Nephron progenitor cell (in vitro differentiated cells): Measurements from ENCODE around the gene SRP9.
A peak's percentile ranks its signal among the peaks of the same experiment; 100 is the strongest.
"Not testable (repeated sequence)": the region's sequence is repeated elsewhere in the genome, so short reads cannot be mapped to it uniquely, and the experiment has no call there.

Experiments
- DNase-seq: peaks from one replicate; pipeline ENCODE4 v3.0.0; 2021
- H3K27ac Mint-ChIP-seq: 2 replicates; pipeline ENCODE4 v1.8.0; 2021; ENCODE audit warnings: mild to moderate bottlenecking, moderate library complexity, mixed read lengths
- H3K27me3 Mint-ChIP-seq: 2 replicates; pipeline ENCODE4 v1.8.0; 2021; ENCODE audit warnings: mild to moderate bottlenecking, low read depth, mixed read lengths; ENCODE audit not compliant: poor library complexity
- H3K36me3 Mint-ChIP-seq: 2 replicates; pipeline ENCODE4 v1.8.0; 2021; ENCODE audit warnings: low read depth, mixed read lengths
- H3K4me1 Mint-ChIP-seq: 2 replicates; pipeline ENCODE4 v1.8.0; 2021; ENCODE audit warnings: mixed read lengths
- H3K4me3 Mint-ChIP-seq: 2 replicates; pipeline ENCODE4 v1.8.0; 2021; ENCODE audit warnings: mild to moderate bottlenecking, moderate library complexity, mixed read lengths
- H3K9me3 Mint-ChIP-seq: 2 replicates; pipeline ENCODE4 v1.8.0; 2021; ENCODE audit warnings: mild to moderate bottlenecking, moderate library complexity, mixed read lengths
- TF ChIP-seq, protein P1 (sequence below): fragments of 200-600 bp; sonication (generic); IDR thresholded peaks from 2 replicates; pipeline ENCODE4 v1.5.0; 2021; ENCODE audit warnings: antibody characterized with exemption

The SRP9 gene

DNA sequence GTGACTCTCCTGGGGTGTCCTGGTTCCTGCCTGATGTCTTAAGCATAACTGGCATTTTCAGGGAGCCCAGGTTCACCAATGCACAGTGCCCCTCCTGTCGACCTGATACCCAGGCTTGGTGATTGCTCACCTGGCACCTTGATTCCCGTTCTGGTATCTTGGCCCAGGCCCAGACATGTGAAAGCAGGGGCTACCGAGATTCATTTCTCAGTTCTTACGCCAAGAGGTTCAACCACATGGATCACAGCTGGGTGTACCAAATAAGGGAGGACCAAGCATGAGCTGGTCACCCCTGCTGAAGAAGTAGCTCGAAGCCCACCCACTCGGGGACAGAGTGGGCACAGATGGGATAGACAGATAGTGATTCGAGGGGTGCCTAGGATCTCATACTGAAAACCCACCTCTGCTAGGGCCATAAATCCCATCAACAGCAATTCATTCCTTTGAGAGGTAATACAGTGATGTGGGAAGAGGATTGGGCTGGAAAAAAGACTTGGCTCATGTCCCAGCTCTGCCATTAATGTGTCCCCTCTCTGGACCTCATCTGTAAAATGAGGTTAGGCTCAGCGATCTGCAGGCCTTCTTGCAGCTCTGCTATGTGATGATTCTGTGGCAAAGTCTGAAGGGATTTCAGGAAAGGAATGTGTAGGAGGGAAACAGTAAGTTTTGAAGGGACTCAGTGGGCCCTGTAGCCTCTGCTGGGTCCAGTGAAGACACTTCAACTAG lies 35.0 kb downstream of the SRP9 start:
- Mint-ChIP-seq H3K4me3 (peak overlapping the region; percentile 12), H3K27me3 (peaks cover 4% of the 10 kb centered on the region), H3K36me3 (no peaks in the 10 kb centered on the region), H3K4me1 (peaks cover 68% of the 10 kb centered on the region), H3K27ac (peak overlapping the region; percentile 36), H3K9me3 (no peaks in the 10 kb centered on the region)
- TF ChIP-seq, protein P1, sequence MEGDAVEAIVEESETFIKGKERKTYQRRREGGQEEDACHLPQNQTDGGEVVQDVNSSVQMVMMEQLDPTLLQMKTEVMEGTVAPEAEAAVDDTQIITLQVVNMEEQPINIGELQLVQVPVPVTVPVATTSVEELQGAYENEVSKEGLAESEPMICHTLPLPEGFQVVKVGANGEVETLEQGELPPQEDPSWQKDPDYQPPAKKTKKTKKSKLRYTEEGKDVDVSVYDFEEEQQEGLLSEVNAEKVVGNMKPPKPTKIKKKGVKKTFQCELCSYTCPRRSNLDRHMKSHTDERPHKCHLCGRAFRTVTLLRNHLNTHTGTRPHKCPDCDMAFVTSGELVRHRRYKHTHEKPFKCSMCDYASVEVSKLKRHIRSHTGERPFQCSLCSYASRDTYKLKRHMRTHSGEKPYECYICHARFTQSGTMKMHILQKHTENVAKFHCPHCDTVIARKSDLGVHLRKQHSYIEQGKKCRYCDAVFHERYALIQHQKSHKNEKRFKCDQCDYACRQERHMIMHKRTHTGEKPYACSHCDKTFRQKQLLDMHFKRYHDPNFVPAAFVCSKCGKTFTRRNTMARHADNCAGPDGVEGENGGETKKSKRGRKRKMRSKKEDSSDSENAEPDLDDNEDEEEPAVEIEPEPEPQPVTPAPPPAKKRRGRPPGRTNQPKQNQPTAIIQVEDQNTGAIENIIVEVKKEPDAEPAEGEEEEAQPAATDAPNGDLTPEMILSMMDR = no peak
- DNase-seq = no peak

DNA sequence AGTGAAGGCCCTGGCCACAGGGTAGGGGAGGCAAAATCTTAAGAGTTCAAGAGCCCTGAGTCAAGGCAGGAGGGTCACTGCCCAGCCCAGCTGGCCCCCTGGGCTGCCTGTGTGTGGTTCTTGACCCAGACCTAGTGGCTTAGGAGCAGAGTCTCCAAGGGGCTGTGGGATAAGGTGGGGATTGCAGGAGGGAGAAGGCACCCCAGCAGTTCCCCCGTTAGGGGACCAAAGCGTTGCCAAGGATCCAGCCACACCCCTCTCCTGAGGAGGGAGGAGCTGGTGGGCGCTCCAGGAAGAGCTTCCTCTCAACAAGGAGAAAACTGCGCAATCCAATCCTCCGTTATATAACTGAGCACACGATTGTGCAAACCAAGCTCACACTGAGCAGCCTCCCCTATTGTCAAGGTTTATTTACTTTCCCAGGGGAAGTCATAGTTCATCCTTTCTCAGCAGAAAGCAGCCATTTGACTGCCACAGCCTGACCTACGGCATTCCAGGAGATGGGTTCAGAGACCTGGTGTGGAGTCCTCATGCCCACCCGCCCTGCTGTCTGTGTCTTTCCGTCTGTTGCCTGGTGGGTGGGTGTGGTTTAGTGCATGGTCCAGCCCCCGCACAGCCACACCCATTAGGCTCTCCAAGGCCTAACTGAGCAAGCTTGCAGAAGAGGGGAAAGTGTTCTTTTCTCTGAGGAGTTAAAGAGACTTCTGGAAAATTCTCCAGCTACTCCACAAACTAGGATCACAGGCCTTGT lies 35.8 kb downstream of the SRP9 start:
- TF ChIP-seq, protein P1 = no peak
- peak overlapping the region; percentile 88 for H3K27ac Mint-ChIP-seq
- peak overlapping the region; percentile 52 for H3K4me3 Mint-ChIP-seq
- H3K36me3 Mint-ChIP-seq = no peaks in the 10 kb centered on the region
- H3K4me1 Mint-ChIP-seq = peaks cover 75% of the 10 kb centered on the region
- H3K9me3 Mint-ChIP-seq = no peaks in the 10 kb centered on the region
- peaks cover 6% of the 10 kb centered on the region for H3K27me3 Mint-ChIP-seq
- peak; percentile 68 for DNase-seq

DNA sequence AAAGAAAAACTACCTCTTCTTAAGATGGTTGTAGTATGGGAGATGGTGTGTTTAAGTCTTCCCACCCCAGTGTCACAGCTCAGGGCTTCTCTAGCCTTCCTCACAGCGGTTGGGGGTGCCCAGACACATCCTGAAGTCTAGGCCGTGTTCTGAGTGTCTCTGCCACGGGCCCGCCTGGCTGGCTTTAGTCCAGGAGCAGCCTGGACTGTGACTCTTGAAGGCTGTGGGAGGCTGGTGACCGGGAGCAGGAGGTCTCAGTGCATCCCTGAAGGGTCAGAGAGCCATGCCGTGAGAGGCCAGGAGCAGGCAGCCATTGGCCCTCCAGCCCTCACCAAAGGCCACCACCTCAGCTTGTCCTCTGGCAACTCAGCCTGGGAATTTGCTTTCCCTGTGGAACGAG lies 36.8 kb downstream of the SRP9 start:
- H3K27me3 Mint-ChIP-seq = peaks cover 6% of the 10 kb centered on the region
- H3K27ac Mint-ChIP-seq = peak overlapping the region; percentile 59
- H3K9me3 Mint-ChIP-seq = no peaks in the 10 kb centered on the region
- no peak for DNase-seq
- TF ChIP-seq, protein P1 = no peak
- H3K4me1 Mint-ChIP-seq = peaks cover 80% of the 10 kb centered on the region
- H3K36me3 Mint-ChIP-seq = no peaks in the 10 kb centered on the region
- H3K4me3 Mint-ChIP-seq = no peak overlapping the region

DNA sequence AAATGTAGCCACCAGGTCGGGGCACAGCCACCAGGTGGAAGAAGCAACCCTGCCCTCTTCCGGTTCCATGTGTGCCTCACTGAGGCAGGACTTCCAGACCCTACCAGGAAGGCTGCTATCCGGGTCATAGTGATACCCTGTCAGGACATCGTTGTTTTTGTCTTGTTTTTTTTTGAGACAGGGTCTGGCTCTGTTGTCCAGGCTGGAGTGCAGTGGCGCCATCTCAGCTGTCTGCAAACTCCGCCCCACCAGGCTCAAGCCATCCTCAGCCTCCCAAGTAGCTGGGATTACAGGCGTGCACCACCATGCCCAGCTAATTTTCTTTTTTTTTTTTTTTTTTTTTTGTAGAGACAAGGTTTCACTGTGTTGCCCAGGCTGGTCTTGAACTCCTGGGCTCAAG lies 37.5 kb downstream of the SRP9 start:
- H3K36me3 Mint-ChIP-seq, H3K9me3 Mint-ChIP-seq, H3K27ac Mint-ChIP-seq, H3K4me3 Mint-ChIP-seq, H3K27me3 Mint-ChIP-seq, DNase-seq: not testable (repeated sequence)
- peaks cover 88% of the 10 kb centered on the region for H3K4me1 Mint-ChIP-seq

DNA sequence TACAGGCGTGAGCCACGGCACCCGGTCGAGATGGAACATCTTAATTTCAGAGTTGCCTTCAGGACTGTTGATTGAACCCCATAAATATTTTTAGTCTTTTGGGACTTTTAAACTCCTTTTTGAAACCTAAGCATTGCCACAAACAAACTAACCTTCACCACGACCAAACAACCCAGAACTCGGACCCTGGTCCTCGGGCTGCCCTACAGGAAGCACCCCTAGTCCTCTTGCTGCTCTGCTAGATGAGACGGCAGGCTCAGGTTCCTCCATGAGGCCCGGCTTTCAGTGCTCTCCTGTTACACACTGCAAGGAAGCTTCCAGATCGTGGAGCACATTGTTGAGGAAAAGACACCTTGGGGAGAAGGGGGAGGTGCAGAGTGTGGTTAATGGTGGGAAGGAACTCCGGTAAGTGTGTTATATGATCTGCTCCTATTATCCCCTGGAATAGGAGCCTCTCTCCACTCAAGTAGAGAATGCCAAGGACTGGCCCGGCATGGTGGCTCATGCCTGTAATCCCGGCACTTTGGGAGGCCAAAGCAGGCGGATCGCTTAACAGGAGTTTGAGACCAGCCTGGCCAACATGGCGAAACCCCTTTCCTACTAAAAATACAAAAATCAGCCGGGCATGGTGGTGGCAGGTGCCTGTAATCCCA lies 38.0 kb downstream of the SRP9 start:
- H3K4me3 Mint-ChIP-seq = peak overlapping the region; percentile 27
- peak overlapping the region; percentile 27 for H3K27ac Mint-ChIP-seq
- peaks cover 89% of the 10 kb centered on the region for H3K4me1 Mint-ChIP-seq
- no peak for DNase-seq
- H3K27me3 Mint-ChIP-seq = peaks cover 4% of the 10 kb centered on the region
- no peaks in the 10 kb centered on the region for H3K9me3 Mint-ChIP-seq
- H3K36me3 Mint-ChIP-seq = no peaks in the 10 kb centered on the region
- TF ChIP-seq, protein P1 = no peak
